Body of pancreas (tissue), 4 donors: ENCODE measurements around the gene MYOC. TPM values are rescaled to one million over a fixed set of nuclear protein-coding genes. Genes with fewer than 3 reads are reported as not detected.

Source experiments
- ATAC-seq: fragments of 150-250 bp; one replicate; pipeline ENCODE4 v1.9.1; 2016
- DNase-seq, 4 donors: peaks; one replicate each; pipeline ENCODE4 v3.0.0-alpha.2; 2019
- H3K27ac ChIP-seq, 4 donors: fragments of 200-600 bp; sonication (generic); 1 replicate in 3 of 4; 2 replicates in 1 of 4; pipeline versions ENCODE4 v1.5.1 to v1.6.1; 2016 to 2019; ENCODE audit warnings: mild to moderate bottlenecking in 1 of 4, mixed read lengths in 1 of 4, moderate library complexity in 1 of 4
- H3K27me3 ChIP-seq, 2 donors: fragments of 200-600 bp; sonication (generic); one replicate each; pipeline ENCODE4 v1.6.0; 2016; ENCODE audit warnings: mild to moderate bottlenecking in 1 of 2
- H3K36me3 ChIP-seq, 2 donors: fragments of 200-600 bp; sonication (generic); replicated peaks in 1 of 2; 2 replicates each; pipeline ENCODE4 v1.5.1; 2016; ENCODE audit warnings: low read depth in 2 of 2; ENCODE audit not compliant: insufficient read depth in 1 of 2
- H3K4me1 ChIP-seq: fragments of 200-600 bp; sonication (generic); one replicate; pipeline ENCODE4 v1.6.0; 2016
- H3K4me3 ChIP-seq, 2 donors: fragments of 200-600 bp; sonication (generic); 1 replicate in 1 of 2; 2 replicates in 1 of 2; pipeline ENCODE4 v1.5.1; 2016 to 2019
- H3K9me3 ChIP-seq, 3 donors: fragments of 200-600 bp; sonication (generic); 1 replicate in 2 of 3; 2 replicates in 1 of 3; pipeline ENCODE4 v1.5.1; 2016
- CTCF ChIP-seq, 7 experiments: fragments of 450-650 bp in 4 of 7; fragments of 200-600 bp in 3 of 7; sonication (generic) in 3 of 7; IDR thresholded peaks; one replicate each; pipeline ENCODE4 v1.5.1; 2016 to 2019; ENCODE audit warnings: antibody characterized with exemption in 7 of 7
- POLR2A ChIP-seq, 3 donors: fragments of 450-650 bp; IDR thresholded peaks; one replicate each; pipeline ENCODE4 v1.6.1; 2016; ENCODE audit warnings: antibody characterized with exemption in 3 of 3, mild to moderate bottlenecking in 2 of 3
- WGBS, 2 donors: methylation state at CpG; one replicate each; pipeline ENCODE4 v1.1.5; 2017; 5-methylcytosine and 5-hydroxymethylcytosine counted together
- intact Hi-C: fragments of 100-400 bp; cut with DNase I; formaldehyde crosslinking; loops from one replicate; pipeline ENCODE4 v1.15.1; 2023
- total RNA-seq, 2 donors: library from RNA; depleted of rRNA; stranded (reverse); fragments of >200 nt; gene quantifications; one replicate each; pipeline ENCODE4 v1.1.0, GENCODE V29; 2016

MYOC gene
- total RNA-seq, 2 donors from 2014 or later = 1.3 to 5.4 TPM

DNA sequence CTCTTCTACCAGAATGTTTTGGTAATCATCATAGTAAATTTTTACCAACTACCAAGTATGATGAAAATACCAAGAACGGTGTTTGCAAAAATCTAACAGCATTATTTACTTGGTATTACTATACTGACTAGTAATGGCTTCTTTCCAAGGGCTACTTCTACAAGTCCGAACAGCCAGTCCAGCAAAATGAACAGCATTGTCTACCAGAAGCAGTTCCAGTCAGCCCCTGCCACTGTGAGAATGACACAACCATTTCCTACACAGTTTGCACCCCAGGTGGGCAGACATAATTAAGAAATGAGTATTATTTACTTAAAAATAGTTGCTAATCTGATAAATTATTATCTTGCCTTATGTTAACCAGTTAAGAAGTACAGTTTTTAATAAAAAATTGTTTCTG is 64.3 kb downstream of the MYOC start:
- ATAC-seq (no peak), DNase-seq (no peak)
- WGBS, 2 donors = 30 to 35% methylated on average over 2 of the region's 2 CpGs
- H3K4me3 ChIP-seq = no peak overlapping the region
- TF ChIP-seq CTCF (IDR thresholded peaks at IDR 0.05) (no peak), POLR2A (IDR thresholded peaks at IDR 0.05) (no peak)
- intact Hi-C loops = loop anchor here (10.0 kb wide), 1 partner anchor 53 kb away; no protein-coding TSS in a partner anchor
- peaks cover 6% of the 10 kb centered on the region for H3K4me1 ChIP-seq
- peaks cover 12 to 44% of the 10 kb centered on the region in 2 donors for H3K36me3 ChIP-seq
- no peaks in the 10 kb centered on the region for H3K27me3 ChIP-seq
- no peaks in the 10 kb centered on the region for H3K9me3 ChIP-seq
- no peak overlapping the region for H3K27ac ChIP-seq

DNA sequence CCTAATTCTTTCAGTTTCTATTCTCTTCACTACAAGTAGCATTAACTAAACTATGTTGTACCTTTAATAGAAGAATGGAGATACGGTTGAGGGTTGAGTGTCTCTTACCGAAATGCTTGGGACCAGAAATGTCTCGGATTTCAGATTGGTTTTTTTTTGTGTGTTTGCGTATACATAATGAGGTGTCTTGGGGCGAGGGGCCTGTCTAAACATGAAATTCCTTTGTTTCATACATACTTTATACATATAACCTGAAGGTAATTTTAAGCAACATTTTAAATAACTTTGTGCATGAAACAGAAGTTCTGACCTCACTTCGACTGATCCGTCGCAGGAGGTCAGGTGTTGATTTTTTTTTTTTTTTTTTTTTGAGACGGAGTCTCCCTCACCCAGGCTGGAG is 66.8 kb downstream of the MYOC start:
- no peaks in the 10 kb centered on the region for H3K27me3 ChIP-seq
- TF ChIP-seq CTCF (IDR thresholded peaks at IDR 0.05) = no peak
- TF ChIP-seq POLR2A (IDR thresholded peaks at IDR 0.05) = no peak
- ATAC-seq = no peak

More for the DNA sequence above, 66.8 kb downstream of the MYOC start:
- intact Hi-C loops = loop anchor here (10.0 kb wide), 1 partner anchor 51 kb away; no protein-coding TSS in a partner anchor
- Histone ChIP-seq H3K4me3 (no peak overlapping the region), H3K27ac (no peak overlapping the region), H3K4me1 (peaks cover 6% of the 10 kb centered on the region), H3K9me3 (no peaks in the 10 kb centered on the region), H3K36me3 (peaks cover 9 to 48% of the 10 kb centered on the region in 2 donors)
- WGBS, 2 donors = 96% methylated on average over 9 of the region's 9 CpGs
- no peak for DNase-seq

Other genes with a start within 250 kb of the MYOC start
- 10 to 100 TPM; 40.2 to 53.1 TPM for gene PRRC2C, start 167.2 kb downstream of the MYOC start, total RNA-seq
- gene MYOCOS, start 30.4 kb downstream of the MYOC start, total RNA-seq = not detected
- gene VAMP4, start 89.4 kb upstream of the MYOC start, total RNA-seq = 1 to 10 TPM; 5.6 to 8.8 TPM
- 10 to 100 TPM in 1 of 2 donors, 1 to 10 TPM in 1; 9.2 to 13.5 TPM for gene METTL13, start 129.0 kb upstream of the MYOC start, total RNA-seq
- gene DNM3, start 188.8 kb upstream of the MYOC start, total RNA-seq = 1 to 10 TPM; 2.9 to 4.0 TPM